ENCODE data around the gene DDIT3. TPM values are rescaled to one million over a fixed set of nuclear protein-coding genes. Genes with fewer than 3 reads are reported as not detected.

Gene DDIT3
- total and polyA plus RNA-seq, 4 donors, result 4.7 to 30.2 (median 16.2) TPM

DNA sequence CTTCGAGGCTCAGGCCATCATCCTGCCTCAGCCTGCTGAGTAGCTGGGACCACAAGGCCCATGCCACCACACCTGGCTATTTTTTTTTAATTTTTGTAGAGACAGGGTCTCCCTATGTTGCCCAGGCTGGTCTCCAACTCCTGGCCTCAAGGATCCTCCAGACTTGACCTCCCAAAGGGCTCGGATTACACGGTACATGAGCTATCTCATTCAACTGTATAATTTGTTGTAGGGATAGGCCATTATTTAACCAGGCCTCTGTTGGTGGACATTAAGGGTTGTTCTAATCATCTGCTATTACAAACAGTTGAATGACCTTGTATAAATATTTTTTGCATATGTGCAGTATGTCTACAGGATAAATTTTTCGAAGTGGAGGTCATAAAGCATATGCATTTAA lies 38.5 kb upstream of the DDIT3 start:
- Histone ChIP-seq H3K9me3 (ENCODE audit: control insufficient read depth in 4 of 4, low read length in 3 of 4) (no peaks in the 10 kb centered on the region), H3K4me3 (ENCODE audit: low read depth in 1 of 3, low read length in 3 of 3) (no peak overlapping the region), H3K9ac (ENCODE audit: low read depth in 1 of 2, low read length in 2 of 2) (no peak overlapping the region), H3K36me3 (ENCODE audit: control insufficient read depth in 4 of 4, insufficient read depth in 3 of 4, low read depth in 1 of 4, low read length in 3 of 4) (no peaks in the 10 kb centered on the region), H3K4me1 (ENCODE audit: control insufficient read depth in 4 of 4, insufficient read depth in 4 of 4, low read length in 3 of 4) (no peaks in the 10 kb centered on the region), H3K27ac (ENCODE audit: low read depth in 1 of 2, low read length in 2 of 2) (no peak overlapping the region), H3K27me3 (ENCODE audit: control insufficient read depth in 4 of 4, insufficient read depth in 4 of 4, low read length in 3 of 4) (no peaks in the 10 kb centered on the region)
- DNase-seq (ENCODE audit: low spot score), result no peak
- TF ChIP-seq GABPA (IDR thresholded peaks at IDR 0.05 in 1 of 2, conservative IDR thresholded peaks at IDR 0.05 in 1 of 2) (no peak), RXRA (IDR thresholded peaks at IDR 0.05) (no peak), NR2F2 (IDR thresholded peaks at IDR 0.05) (no peak), YY1 (IDR thresholded peaks at IDR 0.05) (no peak), FOXA2 (IDR thresholded peaks at IDR 0.05) (no peak), RAD21 (IDR thresholded peaks at IDR 0.05) (no peak), HNF4G (IDR thresholded peaks at IDR 0.05) (no peak), SP1 (IDR thresholded peaks at IDR 0.05) (no peak), JUND (IDR thresholded peaks at IDR 0.05) (no peak), TAF1 (conservative IDR thresholded peaks at IDR 0.05) (no peak), FOXA1 (IDR thresholded peaks at IDR 0.05) (no peak), EGR1 (IDR thresholded peaks at IDR 0.05; ENCODE audit: low read depth in 2 of 2) (no peak), HNF4A (conservative IDR thresholded peaks at IDR 0.05) (no peak)
- TF ChIP-seq, protein P1, sequence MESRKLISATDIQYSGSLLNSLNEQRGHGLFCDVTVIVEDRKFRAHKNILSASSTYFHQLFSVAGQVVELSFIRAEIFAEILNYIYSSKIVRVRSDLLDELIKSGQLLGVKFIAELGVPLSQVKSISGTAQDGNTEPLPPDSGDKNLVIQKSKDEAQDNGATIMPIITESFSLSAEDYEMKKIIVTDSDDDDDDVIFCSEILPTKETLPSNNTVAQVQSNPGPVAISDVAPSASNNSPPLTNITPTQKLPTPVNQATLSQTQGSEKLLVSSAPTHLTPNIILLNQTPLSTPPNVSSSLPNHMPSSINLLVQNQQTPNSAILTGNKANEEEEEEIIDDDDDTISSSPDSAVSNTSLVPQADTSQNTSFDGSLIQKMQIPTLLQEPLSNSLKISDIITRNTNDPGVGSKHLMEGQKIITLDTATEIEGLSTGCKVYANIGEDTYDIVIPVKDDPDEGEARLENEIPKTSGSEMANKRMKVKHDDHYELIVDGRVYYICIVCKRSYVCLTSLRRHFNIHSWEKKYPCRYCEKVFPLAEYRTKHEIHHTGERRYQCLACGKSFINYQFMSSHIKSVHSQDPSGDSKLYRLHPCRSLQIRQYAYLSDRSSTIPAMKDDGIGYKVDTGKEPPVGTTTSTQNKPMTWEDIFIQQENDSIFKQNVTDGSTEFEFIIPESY (IDR thresholded peaks at IDR 0.05), result no peak
- TF ChIP-seq, protein P2, sequence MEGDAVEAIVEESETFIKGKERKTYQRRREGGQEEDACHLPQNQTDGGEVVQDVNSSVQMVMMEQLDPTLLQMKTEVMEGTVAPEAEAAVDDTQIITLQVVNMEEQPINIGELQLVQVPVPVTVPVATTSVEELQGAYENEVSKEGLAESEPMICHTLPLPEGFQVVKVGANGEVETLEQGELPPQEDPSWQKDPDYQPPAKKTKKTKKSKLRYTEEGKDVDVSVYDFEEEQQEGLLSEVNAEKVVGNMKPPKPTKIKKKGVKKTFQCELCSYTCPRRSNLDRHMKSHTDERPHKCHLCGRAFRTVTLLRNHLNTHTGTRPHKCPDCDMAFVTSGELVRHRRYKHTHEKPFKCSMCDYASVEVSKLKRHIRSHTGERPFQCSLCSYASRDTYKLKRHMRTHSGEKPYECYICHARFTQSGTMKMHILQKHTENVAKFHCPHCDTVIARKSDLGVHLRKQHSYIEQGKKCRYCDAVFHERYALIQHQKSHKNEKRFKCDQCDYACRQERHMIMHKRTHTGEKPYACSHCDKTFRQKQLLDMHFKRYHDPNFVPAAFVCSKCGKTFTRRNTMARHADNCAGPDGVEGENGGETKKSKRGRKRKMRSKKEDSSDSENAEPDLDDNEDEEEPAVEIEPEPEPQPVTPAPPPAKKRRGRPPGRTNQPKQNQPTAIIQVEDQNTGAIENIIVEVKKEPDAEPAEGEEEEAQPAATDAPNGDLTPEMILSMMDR (IDR thresholded peaks at IDR 0.05; ENCODE audit: low read depth, low read length, missing input control), result no peak
- TF ChIP-seq, protein P3, sequence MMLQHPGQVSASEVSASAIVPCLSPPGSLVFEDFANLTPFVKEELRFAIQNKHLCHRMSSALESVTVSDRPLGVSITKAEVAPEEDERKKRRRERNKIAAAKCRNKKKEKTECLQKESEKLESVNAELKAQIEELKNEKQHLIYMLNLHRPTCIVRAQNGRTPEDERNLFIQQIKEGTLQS (IDR thresholded peaks at IDR 0.05), result no peak
- TF ChIP-seq, protein P4, sequence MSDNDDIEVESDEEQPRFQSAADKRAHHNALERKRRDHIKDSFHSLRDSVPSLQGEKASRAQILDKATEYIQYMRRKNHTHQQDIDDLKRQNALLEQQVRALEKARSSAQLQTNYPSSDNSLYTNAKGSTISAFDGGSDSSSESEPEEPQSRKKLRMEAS (IDR thresholded peaks at IDR 0.05), result no peak
- TF ChIP-seq, protein P5, sequence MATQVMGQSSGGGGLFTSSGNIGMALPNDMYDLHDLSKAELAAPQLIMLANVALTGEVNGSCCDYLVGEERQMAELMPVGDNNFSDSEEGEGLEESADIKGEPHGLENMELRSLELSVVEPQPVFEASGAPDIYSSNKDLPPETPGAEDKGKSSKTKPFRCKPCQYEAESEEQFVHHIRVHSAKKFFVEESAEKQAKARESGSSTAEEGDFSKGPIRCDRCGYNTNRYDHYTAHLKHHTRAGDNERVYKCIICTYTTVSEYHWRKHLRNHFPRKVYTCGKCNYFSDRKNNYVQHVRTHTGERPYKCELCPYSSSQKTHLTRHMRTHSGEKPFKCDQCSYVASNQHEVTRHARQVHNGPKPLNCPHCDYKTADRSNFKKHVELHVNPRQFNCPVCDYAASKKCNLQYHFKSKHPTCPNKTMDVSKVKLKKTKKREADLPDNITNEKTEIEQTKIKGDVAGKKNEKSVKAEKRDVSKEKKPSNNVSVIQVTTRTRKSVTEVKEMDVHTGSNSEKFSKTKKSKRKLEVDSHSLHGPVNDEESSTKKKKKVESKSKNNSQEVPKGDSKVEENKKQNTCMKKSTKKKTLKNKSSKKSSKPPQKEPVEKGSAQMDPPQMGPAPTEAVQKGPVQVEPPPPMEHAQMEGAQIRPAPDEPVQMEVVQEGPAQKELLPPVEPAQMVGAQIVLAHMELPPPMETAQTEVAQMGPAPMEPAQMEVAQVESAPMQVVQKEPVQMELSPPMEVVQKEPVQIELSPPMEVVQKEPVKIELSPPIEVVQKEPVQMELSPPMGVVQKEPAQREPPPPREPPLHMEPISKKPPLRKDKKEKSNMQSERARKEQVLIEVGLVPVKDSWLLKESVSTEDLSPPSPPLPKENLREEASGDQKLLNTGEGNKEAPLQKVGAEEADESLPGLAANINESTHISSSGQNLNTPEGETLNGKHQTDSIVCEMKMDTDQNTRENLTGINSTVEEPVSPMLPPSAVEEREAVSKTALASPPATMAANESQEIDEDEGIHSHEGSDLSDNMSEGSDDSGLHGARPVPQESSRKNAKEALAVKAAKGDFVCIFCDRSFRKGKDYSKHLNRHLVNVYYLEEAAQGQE (IDR thresholded peaks at IDR 0.05), result no peak
- 83% methylated on average over 4 of the region's 4 CpGs for whole genome bisulfite sequencing
